Stimulated activated CD4-positive, alpha-beta T cell treated with anti-CD3 and anti-CD28 coated beads, Interleukin-2, amount 100 ng/mL, for 24 hours (primary cell): Measurements from ENCODE around the gene NENF.
A peak's percentile ranks its signal among the peaks of the same experiment; 100 is the strongest.
"Not testable (repeated sequence)": the region's sequence is repeated elsewhere in the genome, so short reads cannot be mapped to it uniquely, and the experiment has no call there.

Experiments
- DNase-seq, 2 donors: peaks; one replicate each; pipeline ENCODE4 v3.0.0-alpha.2; 2020

NENF gene

DNA sequence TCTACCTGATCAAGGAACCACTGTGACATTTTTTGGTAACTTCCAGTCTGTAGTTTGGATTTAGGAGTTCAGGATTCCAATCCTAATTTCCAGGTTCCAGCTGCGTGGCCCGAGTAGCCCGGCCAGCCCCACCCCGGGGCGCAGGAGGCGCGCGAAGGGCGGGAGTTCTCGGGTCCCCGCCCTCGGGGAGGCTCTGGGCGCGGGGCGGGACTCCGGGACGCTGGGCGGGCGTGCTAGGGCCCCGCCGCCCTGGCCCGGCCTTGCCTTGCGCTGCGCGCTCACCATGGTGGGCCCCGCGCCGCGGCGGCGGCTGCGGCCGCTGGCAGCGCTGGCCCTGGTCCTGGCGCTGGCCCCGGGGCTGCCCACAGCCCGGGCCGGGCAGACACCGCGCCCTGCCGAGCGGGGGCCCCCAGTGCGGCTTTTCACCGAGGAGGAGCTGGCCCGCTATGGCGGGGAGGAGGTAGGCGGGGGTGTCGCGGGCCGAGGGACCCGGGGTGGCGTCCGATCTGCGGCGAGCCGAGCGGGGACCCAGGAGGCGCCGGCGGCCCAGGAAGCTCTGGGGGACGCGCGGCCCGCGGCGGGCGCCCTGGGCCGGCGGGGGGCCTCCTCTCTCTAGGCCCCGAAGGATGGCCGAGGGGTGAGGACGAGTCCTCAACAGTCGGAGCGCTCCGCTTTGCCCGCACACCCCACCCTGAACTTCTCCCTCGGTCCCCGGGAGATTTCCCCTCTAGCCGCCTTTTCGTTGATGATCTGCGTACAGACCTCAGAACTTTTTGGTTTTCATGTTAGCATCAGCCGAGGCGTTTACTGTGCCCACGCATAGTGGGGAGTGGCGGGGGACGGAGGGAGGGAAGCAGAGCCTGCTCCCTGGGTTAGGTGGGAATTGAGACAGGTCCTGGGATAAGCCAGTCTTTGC, at the start of gene NENF:
TSS of gene NENF (plus strand) at position 260 of the 916 bp plus-strand sequence. CDS start at position 284, 24 bp downstream.
- DNase-seq, result peak; percentile 81 to 85

DNA sequence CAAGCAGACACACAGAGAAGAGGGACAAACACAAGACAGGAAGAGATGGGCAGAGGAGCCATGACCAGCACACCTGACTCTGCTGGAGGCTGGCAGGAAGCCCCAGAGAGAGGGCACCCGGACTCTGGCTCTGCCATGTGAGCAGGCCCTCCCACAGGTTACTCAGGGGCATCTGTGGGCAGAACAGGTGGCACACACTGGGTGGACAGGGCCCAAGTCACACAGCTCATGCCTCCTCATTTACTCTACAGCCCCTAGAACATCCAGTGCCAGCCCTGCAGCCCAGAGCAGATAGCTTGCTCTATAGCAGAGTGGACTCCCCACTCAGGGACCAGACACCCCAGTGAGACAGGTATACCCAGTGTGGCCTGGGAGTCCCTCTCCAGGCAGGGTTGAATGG, 46.7 kb upstream of the NENF start:
- DNase-seq, result no peak

GRCh38 chr1:212388985-212389716, 43.6 kb upstream of the NENF start:
- DNase-seq, result no peak

DNA sequence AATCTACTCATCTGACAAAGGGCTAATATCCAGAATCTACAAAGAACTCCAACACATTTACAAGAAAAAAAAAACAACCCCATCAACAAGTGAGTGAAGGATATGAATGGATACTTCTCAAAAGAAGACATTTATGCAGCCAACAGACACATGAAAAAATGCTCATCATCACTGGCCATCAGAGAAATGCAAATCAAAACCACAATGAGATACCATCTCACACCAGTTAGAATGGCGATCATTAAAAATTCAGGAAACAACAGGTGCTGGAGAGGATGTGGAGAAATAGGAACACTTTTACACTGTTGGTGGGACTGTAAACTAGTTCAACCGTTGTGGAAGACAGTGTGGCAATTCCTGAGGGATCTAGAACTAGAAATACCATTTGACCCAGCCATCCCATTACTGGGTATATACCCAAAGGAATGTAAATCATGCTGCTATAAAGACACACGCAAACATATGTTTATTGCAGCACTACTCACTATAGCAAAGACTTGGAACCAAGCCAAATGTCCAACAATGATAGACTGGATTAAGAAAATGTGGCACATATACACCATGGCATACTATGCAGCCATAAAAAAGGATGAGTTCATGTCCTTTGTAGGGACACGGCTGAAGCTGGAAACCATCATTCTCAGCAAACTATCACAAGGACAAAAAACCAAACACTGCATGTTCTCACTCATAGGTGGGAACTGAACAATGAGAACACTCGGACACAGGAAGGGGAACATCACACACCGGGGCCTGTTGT, 36.9 kb upstream of the NENF start:
- DNase-seq, result not testable (repeated sequence)

DNA sequence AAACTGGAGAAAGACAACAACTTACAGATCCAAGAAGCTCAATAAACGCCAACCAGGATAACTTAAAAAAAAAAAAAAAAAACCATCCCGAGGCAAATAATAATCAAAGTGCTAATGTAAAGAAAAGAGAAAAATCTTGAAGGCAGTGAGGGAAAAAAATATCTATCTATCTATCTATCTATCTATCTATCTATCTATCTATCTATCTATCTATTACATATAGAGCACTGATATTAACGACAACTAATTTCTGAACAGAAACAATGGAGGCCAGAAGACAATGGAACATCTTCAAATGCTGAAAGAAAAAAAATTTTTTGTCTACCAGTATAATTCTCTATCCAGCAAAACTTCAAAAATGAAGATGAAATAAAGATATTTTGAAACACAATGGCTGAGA, 36.1 kb upstream of the NENF start:
- DNase-seq, result no peak

DNA sequence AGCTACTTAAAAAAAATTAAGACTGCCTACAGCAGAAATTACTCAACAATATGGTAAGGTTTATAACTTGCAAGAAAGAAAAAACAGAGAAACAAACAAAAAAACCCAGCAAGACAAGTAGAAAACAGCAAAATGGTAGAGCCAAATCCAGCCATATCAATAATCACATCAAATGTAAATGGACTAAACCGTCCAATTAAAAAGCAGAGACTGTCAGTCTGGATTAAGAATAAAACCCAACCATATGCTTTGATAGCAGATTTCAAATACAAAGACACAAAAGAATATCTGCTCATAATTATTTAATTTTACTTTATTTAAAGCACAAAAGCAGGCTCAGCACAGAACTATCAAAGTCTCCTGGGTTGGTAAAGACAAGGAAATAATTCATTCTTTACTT, 35.5 kb upstream of the NENF start:
- no peak for DNase-seq

DNA sequence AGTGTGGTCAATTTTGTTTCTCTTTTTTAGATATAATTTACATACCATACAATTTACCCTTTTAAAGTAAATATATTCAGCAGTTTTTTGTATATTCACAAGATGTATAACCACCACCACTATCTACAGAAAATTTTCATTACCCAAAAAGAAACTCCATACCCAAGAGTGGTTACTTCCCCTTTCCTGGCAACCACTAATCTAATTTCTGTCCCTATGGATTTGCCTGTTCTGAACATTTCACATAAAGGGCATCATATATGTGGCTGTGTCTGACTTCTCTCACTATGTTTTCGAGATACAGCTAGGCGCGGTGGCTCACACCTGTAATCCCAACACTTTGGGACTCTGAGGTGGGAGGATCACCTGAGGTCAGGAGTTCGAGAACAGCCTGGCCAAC, 31.7 kb upstream of the NENF start:
- DNase-seq, result no peak

DNA sequence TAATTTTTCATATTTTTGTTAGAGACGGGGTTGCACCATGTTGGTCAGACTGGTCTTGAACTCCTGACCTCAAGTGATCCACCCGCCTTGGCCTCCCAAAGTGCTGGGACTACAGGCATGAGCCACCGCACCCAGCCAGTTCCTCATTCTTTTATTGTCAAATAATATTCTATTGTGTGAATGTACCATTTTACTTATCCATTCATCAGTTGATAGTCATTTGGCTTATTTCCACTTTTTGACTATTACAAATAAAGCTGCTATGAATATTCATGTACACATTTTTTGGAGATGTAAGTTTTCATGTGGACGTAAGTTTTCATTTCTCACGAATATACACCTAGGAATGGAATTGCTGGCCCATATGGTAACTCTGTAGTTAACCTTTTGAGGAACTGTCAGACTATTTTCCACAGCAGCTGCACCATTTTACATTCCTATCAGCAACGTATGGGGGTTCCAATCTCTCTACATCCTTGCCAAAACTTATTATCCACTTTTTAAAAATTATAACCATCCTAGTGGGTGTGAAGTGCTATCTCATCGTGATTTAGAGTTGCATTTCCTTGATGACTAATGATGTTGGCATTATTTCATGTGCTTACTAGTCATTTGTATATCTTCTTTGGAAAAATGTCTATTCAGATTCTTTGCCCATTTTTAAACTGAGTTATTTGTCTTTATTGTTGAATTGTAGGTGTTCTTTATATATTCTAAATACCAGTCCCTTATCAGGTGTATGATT, 30.7 kb upstream of the NENF start:
- DNase-seq, result no peak

DNA sequence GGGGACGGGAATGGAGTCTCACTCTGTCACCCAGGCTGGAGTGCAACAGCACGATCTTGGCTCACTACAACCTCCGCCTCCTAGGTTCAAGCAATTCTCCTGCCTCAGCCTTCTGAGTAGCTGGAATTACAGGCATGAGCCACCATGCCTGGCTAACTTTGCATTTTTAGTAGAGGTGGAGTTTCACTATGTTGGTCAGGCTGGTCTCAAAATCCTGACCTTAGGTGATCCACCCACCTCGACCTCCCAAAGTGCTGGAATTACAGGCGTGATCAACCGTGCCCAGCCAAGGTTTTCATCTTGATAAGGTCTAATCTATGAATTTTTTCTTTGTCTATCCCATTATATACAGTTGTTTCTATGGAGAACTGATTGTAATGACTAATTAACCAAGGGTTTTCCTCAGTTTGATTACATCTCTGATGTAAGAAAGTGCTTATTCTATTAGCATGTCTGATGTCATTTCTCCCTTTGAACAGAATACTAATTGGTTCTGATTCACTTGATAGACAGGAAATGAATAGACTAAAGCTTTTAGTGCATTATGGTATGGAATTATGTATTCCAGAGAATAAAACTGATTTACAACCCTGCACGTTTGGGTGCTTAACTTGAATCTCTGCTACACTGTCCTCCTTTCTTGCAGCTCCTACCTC, 29.9 kb upstream of the NENF start:
- DNase-seq, result no peak

GRCh38 chr1:212410231-212410820, 22.4 kb upstream of the NENF start:
- no peak for DNase-seq

DNA sequence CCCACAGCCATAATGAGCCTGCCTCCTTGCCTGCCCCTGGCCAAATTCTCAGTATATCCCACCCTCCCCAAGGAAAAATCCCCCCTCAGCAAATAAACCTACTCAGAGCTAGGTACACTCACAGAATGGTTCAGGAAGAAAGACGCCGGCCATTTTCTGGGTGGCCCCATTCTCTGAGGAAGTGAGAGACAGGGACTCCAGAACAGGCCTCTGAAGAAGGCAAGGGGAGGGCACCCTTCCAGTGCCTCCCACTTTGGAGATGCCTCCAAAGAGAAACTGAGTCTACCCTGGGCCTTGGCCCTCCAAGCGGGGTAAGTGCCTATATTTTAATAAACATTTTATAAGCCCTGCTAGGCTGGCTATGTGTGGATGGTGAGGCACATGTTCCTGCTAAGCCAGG, 20.3 kb upstream of the NENF start:
- DNase-seq, result no peak

- peak in 1 of 2 donors; percentile 55 for DNase-seq
Measured at GRCh38 chr1:212413902-212414327, 18.8 kb upstream of the NENF start.

DNA sequence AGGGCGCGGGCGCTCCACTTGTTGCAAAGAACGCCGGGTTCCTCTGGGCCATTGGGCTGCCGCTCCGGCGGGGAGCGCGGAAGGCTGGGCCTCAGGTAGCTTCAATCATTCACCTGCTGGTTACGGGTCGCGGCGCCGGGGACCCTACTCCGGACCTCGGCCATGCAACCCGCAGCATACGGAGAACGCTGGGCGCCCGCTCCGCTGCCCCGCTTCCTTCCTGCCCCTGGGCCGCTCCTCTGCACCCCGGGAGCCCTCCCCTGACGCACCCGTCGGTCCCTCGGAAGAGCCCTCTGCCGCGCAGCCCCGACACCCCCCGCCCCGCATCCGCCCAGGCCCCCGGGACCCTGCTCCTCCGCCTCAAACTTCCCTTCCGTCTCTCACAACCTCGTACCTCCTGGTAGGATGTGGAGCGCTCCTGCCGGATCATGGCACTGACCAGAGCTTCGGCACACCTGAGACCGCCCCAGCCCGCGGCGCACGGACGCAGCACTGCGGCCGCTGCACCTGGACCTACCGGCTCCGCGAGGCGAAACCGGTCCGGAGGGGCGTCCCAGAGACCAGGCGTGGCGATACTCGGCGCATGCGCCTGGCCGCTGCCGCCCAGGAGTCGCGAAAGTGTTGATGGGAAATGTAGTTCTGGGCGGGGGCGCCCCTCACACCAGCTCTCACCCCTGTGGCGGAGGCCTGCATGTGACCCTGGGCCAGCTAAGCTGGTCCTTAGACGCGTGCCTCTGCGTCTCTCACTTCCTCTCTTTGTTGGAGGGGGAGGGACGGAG, 18.2 kb upstream of the NENF start, which contains the start of gene PACC1:
TSS of gene PACC1 (minus strand) at position 559 of the 779 bp plus-strand sequence. CDS start at position 430, 129 bp downstream.
- DNase-seq, result peak; percentile 85 to 89

- DNase-seq, result no peak
Measured at GRCh38 chr1:212415107-212415841, 17.4 kb upstream of the NENF start.

- DNase-seq, result no peak
Measured at GRCh38 chr1:212421165-212421564, 11.6 kb upstream of the NENF start.

DNA sequence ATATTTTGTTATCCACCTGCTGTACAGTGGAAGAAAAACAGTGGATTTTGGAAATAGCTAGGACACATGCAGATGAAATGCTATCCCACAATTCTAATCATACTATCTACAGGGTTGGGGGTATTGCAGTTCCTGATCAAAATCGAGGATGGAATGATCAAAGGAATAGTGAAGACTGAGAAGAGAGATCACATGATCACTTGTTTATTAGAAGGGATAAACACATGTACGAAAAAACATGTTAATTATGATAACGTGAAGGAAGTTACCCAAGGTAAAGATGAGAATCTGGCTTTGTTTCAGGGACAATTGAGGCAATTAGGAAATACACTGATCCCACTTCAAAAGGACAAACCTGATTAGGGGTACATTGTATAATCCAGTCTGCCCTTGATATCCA, 8.8 kb upstream of the NENF start:
- DNase-seq, result no peak

GRCh38 chr1:212428496-212428895, 4.2 kb upstream of the NENF start:
- no peak for DNase-seq

DNA sequence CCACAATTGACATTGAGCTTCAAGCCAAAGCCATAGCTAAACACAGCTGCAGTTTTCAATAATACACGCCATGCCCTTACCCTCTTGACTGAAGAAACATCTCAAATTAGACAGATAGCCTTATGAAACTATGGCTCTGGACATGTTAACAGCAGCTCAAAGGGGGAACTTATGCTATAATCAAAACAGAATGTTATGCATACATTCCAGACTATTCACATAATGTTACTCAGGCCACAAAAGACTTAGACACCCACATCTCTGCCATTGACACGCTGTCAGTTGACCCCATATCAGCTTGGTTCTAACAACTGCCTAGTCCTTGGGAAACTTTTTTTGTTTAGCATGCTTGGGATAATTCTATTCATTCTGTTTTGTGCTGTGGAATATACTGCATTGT, 2.3 kb upstream of the NENF start:
- no peak for DNase-seq

- DNase-seq, result no peak
Measured at GRCh38 chr1:212430955-212431394, 1.7 kb upstream of the NENF start.

- DNase-seq, result no peak
Measured at GRCh38 chr1:212431644-212432043, 1.1 kb upstream of the NENF start.
